Gastroesophageal sphincter (tissue), 3 donors: ENCODE data around the gene SSNA1.

Source experiments
- CTCF ChIP-seq, 4 experiments: fragments of 200-600 bp in 2 of 4; fragments of 450-650 bp in 2 of 4; sonication (generic) in 1 of 4; IDR thresholded peaks; one replicate each; pipeline ENCODE4 v1.5.1; 2017 to 2019; ENCODE audit warnings: antibody characterized with exemption in 4 of 4, mild to moderate bottlenecking in 2 of 4, moderate library complexity in 2 of 4
- EP300 ChIP-seq: sonication (generic); formaldehyde crosslinking; IDR thresholded peaks from one replicate; pipeline ENCODE4 v1.6.1; 2017; ENCODE audit warnings: antibody characterized with exemption, mild to moderate bottlenecking
- POLR2A ChIP-seq, 2 donors: fragments of 450-650 bp; IDR thresholded peaks; one replicate each; pipeline ENCODE4 v1.6.1; 2017; ENCODE audit warnings: antibody characterized with exemption in 2 of 2, mild to moderate bottlenecking in 2 of 2, moderate library complexity in 1 of 2
- POLR2AphosphoS5 ChIP-seq: sonication (generic); formaldehyde crosslinking; IDR thresholded peaks from one replicate; pipeline ENCODE4 v1.6.1; 2017; ENCODE audit warnings: antibody characterized with exemption

GRCh38 chr9:137219757-137220316, 31.4 kb downstream of the SSNA1 start:
- no peak for TF ChIP-seq POLR2A (IDR thresholded peaks at IDR 0.05)
- TF ChIP-seq CTCF (IDR thresholded peaks at IDR 0.05): no peak
- no peak for TF ChIP-seq POLR2AphosphoS5
- no peak for TF ChIP-seq EP300
